Smooth muscle cell of the brain vasculature (primary cell): ENCODE measurements around the gene TMEM41B.
"Not testable (repeated sequence)": the region's sequence is repeated elsewhere in the genome, so short reads cannot be mapped to it uniquely, and the experiment has no call there.

Source experiments
- DNase-seq: peaks from one replicate; pipeline ENCODE4 v3.0.0-alpha.2; 2012; ENCODE audit warnings: low read depth, low spot score

Gene TMEM41B

GRCh38 chr11:9260838-9261146 lies 53.6 kb downstream of the TMEM41B start:
- DNase-seq: not testable (repeated sequence)

DNA sequence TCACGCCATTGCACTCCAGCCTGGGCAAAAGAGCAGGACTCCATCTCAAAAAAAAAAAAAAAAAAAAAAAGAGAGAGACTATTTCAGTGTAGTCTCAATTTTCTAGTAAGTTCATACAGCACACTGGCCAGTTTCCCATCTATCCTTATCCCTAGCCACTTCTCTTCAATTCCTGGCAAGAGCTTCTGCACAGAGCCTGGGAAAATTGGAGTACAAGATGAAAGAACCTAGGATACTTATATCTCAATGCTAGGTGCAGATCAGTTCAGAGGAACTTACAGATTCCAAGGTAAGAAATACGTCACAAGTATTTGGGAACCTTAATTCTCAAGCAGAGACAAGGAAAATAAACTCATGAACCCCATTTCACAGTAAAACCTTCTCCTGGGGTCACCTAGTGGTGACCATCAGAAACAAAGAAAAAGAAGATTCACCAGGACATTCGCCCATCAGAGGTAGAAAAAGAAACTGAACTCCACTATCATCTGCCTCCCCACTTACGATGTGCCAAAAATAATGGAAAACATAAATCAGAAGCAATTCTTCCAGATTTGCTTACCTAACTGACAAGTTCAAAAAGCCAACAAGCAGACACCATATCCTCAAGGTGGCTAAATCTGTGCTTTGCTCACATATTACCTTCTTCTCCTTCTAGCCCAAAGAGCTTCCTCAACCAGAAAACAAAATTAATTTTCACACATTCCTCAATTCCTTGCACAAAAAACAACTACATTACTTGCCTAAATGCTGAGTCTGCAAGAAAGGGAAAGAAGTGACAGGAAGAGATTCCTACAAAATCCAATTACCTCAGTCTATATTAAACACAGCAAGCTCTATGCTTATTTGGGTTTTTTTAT lies 54.2 kb downstream of the TMEM41B start:
- DNase-seq: no peak

GRCh38 chr11:9258279-9258678 lies 56.1 kb downstream of the TMEM41B start:
- not testable (repeated sequence) for DNase-seq

DNA sequence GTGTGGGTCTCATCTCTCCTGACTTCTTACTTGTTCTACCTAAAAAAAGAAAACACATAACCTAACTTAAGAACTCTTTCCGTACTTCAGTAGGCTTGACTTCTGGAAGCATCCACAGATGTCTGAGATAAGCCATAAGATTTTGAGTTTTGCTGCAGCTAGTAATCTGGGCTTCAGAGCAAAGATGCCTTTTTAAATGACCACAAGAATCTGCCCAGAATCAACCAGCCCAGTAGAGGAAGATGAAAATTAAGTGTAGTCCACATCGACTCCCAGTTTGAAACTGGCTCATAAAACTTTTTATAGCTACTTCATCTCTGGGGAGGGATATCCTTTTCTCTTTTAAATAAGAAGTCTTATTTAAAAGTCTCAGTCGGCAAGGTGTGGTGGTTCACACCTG lies 60.0 kb downstream of the TMEM41B start:
- DNase-seq: no peak

GRCh38 chr11:9253086-9253485 lies 61.3 kb downstream of the TMEM41B start:
- DNase-seq: no peak

DNA sequence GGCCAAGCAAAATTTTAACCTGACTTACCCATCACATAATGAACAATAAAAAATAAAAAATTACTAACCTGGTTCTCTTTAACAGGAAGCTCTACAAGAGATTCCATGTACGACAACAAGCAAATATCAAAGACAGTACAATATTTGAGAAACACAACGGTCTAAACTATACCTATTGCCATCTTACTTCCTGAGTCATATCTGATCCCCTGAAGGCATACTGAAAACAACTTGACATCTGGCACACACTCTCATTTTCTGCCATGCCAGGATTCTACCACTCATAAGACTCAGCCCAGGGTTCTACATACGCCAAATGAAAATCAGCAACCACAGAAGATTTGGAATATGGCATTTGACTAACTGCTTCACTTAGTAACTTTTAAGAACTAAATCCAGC lies 63.1 kb downstream of the TMEM41B start:
- no peak for DNase-seq

DNA sequence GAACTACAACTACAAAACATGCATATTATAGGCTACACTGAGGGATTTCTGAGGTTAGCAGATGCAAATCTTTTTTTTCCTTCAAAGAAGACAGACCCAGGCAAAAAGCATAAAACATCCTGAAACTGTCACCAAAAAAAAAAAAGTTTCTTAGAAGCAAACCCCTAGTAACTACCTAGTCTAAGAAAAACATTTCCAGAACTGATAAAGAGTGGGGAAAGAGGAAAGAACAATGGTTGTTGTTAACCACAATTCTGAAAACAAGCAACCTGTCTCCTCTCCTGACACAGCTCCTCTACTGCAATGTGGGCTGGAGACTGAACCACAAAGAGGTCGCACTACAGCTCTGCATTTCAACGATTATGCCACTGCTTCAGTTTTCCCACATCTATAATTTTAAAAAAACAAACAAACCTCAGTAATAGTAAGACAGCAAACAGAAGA lies 64.2 kb downstream of the TMEM41B start:
- no peak for DNase-seq

DNA sequence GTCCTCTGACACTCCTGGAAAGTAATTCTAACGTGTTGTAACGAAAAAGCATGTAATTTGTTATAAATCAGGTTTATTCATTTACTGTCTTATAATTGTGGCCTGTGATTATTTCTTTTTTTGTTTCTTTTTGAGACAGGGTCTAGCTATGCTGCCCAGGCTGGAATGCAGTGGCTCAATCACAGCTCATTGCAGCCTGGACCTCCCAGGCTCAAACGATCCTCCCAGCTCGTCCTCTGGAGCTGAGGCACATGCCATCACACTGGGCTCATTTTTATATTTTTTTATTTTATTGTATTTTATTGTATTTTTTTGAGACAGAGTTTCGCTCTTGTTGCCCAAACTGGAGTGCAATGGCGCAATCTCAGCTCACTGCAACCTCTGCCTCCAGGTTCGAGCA lies 65.1 kb downstream of the TMEM41B start:
- no peak for DNase-seq

DNA sequence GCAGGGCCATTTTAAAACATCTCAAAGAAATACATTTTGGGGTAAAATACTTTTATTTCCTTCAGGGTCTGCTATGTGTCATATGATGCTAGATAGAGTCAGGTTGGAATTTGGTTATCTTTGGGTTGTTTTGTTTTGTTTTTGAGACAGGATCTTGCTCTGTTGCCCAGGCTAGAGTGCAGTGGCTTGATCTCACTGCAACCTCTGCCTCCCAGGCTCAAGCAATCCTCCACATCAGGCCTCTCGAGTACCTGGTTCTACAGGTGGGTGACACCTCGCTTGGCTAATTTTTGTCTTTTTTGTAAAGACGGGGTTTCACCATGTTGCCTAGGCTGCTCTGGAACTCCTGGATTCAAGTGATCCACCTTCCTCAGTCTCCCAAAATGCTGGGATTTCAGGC lies 66.5 kb downstream of the TMEM41B start:
- DNase-seq: no peak

DNA sequence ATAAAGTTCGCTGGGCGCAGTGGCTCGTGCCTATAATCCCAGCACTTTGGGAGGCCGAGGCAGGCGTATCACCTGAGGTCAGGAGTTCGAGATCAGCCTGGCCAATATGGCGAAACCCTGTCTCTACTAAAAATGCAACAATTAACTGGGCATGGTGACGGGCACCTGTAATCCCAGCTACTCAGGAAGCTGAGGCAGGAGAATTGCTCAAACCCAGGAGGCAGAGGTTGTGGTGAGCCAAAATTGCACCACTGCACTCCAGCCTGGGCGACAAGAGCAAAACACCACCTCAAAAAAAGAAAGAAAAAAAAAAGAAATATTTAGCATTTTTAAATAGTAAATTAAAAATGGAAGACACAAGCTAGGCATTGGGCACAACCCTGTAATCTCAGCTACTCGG lies 78.2 kb downstream of the TMEM41B start:
- not testable (repeated sequence) for DNase-seq

DNA sequence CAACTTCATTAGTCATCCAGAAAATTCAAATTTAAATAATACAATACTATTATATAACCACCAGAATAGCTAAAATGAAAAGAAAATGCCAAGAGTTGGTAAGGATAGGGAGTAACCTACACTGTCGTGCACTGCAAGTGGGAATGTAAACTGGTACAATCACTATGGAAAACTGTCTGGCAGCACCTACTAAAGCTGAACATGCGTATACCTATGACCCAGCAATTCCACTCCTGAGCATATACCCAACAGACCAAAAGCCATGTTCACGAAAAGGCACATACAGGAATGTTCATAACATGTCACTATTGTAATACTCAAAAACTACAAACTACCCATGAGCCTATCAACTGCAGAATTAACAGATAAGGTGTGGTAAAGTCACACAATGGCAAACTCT lies 81.9 kb downstream of the TMEM41B start:
- no peak for DNase-seq

DNA sequence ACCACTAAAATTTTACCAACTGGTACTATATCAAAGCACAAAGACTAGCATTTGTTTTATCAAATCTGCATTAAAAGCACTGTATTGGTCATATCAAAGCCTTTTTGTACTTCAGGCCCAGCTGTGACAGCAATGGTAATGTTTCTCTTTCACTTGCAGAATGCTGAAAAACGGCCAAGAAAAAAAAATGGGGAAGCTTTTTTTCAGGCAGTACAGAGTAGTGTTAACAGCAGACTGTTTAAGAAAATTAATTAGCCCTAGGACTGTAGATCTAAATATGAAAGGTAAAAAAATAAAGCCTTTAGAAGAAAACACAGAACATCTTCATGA lies 82.6 kb downstream of the TMEM41B start:
- DNase-seq: peak; percentile 44
